Tibial nerve (tissue), 3 donors: ENCODE results near the gene TTC32.

ENCODE experiments used
- POLR2A ChIP-seq, 2 donors: fragments of 450-650 bp; IDR thresholded peaks; one replicate each; pipeline ENCODE4 v1.6.1; 2017; ENCODE audit warnings: antibody characterized with exemption in 2 of 2, mild to moderate bottlenecking in 2 of 2, moderate library complexity in 2 of 2
- TF ChIP-seq, protein P1 (sequence below), 5 experiments: fragments of 200-600 bp in 3 of 5; fragments of 450-650 bp in 2 of 5; sonication (generic) in 3 of 5; IDR thresholded peaks; one replicate each; pipeline ENCODE4 v1.5.1; 2016 to 2019; ENCODE audit warnings: antibody characterized with exemption in 5 of 5, mild to moderate bottlenecking in 3 of 5, moderate library complexity in 2 of 5

DNA sequence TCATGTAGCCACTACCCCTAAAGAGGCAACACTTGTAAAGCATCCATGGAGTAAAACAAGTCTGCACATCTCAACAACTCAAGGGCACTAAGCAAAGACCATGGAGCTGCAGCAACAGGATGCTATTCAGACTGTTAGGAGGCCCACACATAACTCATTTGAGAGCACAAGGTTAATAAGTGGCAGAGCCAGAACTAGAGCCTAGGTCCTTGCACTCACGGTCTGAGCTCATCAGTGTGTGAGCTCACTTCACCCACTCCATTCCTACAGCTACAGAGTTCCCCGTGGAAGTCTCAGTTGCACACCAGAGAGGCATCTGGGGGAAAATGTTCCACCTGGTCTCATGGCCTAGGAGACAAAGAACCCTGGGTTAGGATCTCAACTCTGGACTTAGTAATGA is 35.0 kb downstream of the TTC32 start:
- TF ChIP-seq, protein P1, sequence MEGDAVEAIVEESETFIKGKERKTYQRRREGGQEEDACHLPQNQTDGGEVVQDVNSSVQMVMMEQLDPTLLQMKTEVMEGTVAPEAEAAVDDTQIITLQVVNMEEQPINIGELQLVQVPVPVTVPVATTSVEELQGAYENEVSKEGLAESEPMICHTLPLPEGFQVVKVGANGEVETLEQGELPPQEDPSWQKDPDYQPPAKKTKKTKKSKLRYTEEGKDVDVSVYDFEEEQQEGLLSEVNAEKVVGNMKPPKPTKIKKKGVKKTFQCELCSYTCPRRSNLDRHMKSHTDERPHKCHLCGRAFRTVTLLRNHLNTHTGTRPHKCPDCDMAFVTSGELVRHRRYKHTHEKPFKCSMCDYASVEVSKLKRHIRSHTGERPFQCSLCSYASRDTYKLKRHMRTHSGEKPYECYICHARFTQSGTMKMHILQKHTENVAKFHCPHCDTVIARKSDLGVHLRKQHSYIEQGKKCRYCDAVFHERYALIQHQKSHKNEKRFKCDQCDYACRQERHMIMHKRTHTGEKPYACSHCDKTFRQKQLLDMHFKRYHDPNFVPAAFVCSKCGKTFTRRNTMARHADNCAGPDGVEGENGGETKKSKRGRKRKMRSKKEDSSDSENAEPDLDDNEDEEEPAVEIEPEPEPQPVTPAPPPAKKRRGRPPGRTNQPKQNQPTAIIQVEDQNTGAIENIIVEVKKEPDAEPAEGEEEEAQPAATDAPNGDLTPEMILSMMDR (IDR thresholded peaks at IDR 0.05) = no peak
- TF ChIP-seq POLR2A (IDR thresholded peaks at IDR 0.05) = no peak
